GM21723 (cell line): ENCODE data around the gene CRIP1.

Source experiments
- ATAC-seq: cut with Tn5 transposase; IDR thresholded peaks from one replicate; pipeline ENCODE4 v1.9.1; 2021; ENCODE audit warnings: mild to moderate bottlenecking, moderate library complexity; ENCODE audit not compliant: unreplicated experiment

Gene CRIP1, protein sequence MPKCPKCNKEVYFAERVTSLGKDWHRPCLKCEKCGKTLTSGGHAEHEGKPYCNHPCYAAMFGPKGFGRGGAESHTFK

DNA sequence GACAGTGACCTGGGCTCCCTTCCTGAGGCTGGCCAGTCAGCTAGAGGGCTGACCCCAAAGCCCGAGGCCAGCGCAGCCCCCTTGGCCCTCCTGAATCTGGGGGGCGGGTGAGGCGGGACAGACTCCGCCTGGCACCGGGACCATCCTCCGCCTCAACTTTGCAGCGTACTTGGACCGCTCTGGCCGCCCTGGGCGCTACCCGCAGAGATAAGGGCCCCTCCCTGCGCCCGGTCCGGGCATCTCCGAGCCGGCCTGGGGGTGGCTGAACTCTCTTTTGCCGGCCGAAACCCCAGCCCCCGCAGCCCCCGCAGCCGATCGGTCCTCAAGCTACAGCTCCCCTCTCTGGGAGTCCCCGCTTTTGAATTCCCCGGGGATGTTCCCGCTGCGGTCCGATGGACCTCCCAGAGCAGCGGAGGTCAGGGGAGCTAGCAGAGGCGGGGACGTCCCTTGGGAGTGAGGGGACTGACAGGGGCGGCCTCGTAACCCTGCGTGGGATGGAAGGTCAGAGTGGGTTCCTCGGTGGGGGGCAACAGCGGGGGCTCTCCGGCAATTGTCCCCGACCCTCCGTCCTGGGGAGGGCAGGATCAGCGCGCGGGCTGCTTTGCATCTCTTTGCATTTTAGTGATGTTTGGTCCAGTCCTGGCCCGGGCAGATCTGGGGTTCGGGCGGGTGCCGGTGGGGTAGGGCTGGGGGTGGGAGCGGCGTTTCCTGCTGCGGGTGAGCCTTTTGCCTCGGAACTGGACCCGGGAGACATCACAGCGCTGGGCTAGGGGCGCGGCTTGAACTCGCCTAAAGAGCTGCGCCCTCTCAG, at the start of gene CRIP1:
CRIP1 (plus strand) TSS at position 724 of the 811 bp plus-strand sequence. CDS start 374 bp downstream, outside the sequence.
- no peak for ATAC-seq

DNA sequence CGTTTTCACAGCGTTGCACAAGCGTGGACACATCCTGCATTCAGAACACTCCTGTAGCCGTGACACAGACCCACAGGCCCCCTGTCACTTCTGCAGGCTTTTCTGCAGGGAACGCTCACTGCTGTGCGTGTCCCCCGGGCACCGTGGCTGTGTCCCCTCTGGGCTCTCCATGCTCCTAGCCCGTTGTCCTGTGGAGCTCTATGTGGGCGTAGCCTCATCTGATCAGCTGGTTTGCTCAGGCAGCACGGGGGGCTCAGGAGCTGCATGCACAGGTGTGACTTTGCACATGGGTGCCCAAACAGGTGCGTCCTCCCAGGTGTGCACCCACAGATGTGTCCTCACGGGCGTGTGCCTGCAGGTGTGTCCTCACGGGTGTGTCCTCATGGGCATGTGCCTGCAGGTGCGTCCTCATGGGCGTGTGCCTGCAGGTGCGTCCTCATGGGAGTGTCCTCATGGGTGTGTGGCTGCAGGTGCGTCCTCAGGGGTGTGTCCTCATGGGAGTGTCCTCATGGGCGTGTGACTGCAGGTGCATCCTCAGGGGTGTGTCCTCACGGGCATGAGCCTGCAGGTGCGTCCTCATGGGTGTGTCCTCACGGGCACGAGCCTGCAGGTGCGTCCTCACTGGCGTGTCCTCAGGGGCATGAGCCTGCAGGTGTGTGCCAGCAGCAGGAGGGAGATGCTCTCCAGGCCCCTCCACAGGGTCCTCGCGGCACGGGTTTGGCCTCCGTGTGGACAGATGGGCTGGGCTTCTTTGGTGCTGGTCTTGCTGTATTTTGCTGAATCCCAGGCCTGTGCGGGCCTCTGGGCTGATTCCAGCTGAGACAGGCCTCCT, 49.6 kb upstream of the CRIP1 start:
- no peak for ATAC-seq

DNA sequence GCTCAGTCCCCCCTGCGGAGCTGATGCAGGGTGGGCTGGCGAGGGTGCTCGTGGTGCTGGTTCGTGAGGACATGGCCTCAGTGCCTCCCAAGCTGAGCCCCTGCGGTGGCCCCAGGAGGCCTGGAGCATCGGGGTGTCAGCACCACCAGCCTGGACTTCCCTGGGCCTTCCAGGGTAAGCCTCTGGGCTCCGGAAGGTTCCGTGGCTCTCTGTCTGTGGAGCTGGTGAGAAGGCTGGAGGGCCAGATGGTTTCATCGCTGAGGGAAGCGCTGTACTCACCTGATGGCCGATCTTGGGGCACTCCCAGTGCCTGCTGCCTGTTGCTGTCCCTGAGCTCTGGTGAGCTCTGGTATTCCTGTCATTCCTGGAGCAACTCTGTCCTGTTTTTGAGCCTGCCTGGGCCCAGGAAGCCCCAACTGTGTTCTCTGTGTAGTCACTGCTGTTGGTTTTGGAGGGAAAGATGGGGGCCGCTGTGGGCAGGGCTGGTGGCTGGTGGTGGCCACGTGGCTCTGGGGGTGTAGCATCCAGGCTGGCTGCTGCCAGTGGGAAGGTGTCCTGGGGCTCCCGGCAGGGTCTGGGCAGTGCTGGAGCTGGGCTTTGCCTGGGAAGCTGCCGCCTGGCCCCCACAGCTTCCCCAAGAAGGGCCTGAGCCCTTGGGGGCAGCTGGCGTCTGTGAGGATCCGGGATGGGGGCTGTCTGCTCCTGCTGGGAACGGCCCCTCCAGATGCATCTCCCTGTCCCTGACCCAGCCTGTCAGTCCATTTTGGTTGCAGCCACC, 48.8 kb upstream of the CRIP1 start:
- no peak for ATAC-seq

DNA sequence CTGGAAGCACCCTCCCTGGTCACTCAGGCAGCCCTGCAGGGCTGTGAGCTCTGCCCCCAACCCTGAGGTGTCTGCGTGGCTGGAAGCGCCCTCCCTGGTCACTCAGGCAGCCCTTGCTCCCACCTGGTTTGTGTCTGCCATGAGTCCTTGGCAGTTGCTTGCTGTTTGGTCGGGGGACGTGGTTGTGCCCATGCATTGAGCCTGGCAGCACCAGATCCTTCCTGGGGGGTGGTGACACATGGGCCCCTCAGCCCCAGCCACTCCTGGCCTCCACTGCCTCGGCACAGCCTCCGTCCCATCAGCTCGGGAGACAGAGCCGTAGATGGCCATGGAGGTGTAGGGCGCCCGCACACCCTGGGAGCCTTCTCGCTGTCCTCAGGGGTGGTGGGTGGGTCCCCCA, 47.5 kb upstream of the CRIP1 start:
- ATAC-seq: no peak

DNA sequence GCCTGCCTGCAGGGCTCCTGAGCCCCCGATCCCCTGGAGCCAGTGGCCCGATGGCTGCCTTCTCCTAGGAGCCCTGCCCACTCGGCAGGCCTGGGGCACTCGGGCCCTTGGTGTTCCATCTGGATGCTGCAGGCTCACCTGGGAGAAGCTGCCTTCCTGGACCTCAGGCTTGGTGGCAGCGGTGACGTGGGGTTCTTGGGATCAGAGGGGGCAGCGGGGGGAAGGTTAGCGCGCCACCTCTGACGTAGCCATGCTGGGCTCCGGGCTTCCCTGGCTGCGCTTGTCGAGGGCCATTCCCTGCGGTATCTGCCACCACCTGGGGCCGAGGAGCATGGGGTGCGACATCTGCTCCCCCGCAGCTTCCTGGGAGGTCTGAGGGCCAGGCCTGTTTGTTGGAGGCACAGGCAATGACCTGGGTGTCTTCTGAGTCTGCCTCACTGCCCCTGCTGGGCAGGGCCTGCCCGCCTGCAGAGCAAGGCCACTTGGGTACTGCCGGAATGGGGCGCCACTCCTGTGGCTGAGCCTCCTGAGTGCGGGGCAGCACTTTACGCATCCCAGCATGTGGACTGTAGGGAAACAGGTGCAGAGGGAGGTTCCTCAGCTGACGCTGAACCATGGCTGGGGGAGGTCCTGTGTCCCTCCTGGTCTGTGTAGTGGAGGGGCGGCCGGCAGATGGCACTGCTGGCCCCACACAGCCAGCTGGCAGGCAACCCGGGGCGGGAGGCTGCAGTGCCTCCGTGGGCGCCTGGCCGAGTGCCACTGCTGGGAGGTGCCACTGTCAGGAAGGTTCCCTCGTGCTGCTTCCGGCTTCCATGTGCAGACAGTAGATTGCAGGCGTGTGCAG, 46.8 kb upstream of the CRIP1 start:
- no peak for ATAC-seq

DNA sequence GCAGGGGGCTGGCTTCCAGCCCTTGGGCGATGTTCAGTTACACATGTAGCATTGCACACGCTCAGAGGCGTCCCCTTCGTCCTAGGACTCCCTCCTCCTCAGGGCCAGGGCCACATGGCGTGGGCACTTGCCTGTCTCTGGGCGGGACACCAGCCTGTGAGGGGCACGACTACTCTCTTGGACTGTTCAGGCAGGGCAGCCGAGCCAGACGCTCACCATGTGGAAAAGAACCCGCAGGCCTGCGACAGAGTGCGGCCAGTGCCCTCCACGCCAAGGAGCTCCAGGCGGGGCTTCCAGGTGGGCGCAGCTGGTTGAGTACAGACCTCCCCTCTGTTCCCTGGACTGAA, 46.2 kb upstream of the CRIP1 start:
- no peak for ATAC-seq

DNA sequence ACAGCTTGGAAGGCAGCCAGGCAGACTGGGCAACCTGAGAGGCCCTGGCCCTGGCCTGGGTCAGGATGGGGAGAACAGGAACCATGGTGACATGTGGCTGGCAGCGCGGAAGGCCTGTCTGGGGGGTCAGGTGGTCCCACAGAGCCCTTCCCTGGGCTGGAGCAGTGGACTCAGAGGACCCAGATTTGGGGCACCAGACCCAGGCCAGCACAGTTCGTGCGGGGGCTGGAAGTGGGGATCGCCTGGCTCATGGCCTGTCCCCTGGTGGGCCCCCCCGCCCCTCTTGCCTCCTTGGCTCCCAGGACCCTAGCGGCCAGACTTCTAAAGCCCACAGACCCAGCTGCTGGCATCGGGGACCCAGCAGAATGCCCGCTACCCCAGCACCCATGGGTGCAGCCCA, 45.7 kb upstream of the CRIP1 start:
- no peak for ATAC-seq

DNA sequence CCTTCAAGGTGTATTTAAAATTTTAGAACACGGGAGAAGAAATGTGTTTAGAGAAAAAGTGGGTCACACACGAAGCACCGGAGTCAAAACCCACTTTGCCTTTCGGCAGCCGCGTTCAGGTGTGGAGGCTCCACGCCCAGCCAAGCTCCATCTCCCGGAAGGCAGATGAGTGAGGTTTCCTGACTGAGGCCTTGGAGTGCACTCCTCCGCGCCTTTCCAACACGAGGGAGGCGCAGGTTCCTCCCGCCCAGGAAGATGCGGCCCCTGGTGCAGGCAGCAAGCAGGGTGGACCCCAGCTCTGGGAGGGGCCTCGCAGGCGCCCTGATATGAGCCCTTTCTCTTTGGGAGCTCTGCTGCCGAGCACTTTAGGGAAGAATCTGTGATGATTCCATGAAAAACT, 44.6 kb upstream of the CRIP1 start:
- ATAC-seq: no peak

DNA sequence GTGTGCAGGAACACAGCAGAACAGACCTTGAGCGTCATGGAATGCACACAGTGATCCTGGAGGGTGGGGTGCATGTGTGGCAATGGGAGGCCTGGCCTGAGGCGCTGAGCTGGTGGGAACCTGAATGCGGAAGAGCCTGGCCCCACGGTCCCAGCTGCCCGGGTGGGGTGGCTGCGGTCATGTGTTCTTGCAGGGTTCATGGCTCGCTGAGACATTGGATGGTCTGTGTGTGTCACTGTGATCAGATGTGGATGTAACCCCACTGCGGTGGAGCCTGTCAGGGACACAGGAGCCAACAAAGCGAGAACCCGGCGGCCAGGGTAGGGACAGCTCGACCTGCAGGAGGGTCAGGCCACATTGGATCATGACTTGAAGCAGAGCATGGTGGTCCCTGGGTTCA, 43.9 kb upstream of the CRIP1 start:
- no peak for ATAC-seq

DNA sequence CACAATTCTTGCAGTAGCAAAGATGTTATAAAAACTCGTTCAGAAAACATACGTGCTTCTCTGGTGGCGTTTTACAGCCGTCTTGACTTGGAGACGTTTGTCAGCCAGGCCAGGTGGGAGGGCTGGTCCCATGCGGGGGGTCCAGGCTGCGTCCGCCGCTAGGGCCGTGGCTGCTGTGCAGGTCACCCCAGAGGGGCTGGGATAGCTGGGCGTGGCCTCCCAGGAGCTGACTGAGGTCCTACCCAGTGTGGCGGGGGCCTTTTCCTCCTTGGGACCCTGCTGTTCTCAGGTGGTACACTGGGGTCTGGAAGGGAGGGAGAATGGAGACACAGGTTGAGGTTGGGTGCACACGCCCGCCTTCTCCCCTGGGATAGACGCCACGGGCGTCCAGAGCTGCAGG, 41.8 kb upstream of the CRIP1 start:
- no peak for ATAC-seq

DNA sequence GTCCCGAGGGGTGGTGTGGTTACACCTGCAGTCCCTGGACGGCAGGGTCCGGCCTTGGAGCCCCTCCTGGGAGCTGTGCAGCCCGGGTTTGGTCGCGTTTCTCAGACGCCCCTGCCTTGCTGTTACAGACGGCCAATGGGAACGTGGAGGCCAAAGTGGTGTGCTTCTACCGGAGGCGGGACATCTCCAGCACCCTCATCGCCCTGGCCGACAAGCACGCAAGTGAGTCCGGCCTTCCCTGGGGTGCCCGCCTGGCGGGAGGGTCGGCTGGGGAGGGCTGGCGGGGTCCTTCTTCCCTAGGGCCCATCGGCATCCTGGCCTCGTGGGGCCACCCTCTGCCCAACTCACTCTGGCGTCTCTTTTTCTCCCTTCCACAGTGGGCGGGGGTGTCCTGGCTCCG, 41.4 kb upstream of the CRIP1 start:
- no peak for ATAC-seq

DNA sequence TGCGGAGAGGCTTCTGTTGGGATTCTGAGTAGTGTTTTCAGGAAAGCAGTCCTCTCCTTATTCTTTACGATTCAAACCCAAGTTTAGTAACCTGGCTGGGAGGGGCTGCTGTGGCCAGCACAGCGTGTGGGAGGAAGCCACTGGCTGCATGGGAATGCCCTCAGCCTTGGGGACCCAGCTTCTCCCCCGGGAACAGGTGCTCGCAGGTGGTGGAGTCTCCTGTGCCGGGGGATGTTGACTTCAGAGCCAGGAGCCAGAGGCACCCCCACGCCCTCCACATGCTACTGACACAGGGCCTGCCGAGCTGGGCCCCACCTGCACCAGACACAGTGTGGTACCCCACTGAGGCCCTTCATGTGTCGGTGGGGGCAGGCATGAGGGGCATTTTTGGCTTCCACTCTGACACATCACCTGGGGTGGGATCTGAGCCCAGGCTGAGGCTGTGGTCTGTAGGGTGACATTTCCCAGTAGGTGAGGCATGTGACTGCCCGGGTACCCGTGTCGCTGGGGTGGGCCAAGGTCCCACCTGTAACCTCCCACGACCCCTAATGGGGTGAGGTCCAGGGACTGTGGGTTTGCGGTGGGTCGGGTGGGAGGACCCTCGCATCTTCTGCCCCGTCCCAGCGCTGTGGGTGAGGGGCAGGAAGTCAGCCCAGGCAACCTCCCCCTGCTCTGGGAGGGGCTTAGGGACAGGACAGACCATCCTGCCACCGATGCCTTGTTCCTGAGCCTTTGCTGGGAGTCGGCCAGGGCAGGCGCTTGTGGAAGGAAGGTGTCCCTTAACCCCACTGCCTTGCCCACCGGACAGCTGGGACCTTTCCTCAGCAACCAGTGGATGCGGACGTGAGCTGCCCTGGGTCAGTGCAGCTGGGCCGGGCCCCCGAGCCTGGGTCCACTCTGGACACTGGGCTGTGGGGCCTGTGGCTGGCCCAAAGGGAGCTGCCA, 40.5 kb upstream of the CRIP1 start:
- ATAC-seq: no peak

DNA sequence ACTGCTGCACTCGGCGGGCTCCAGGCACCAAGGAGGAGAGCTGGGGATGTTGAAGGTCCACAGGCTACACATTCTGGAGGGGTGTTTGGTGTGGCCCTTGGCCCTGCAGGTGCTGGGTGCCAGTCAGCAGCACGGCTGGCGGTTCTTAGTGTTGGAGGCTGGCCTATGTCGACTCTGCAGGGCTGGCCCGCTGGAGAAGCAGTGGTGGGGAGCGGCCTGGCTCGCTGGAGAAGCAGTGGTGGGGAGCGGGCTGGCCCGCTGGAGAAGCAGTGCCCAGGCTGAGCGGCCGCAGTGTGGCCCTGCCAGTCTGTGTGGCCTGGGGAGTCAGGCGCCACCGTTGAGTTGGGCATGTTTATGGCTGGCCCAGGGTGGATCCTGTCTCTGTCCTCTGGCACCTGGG, 39.7 kb upstream of the CRIP1 start:
- ATAC-seq: no peak

DNA sequence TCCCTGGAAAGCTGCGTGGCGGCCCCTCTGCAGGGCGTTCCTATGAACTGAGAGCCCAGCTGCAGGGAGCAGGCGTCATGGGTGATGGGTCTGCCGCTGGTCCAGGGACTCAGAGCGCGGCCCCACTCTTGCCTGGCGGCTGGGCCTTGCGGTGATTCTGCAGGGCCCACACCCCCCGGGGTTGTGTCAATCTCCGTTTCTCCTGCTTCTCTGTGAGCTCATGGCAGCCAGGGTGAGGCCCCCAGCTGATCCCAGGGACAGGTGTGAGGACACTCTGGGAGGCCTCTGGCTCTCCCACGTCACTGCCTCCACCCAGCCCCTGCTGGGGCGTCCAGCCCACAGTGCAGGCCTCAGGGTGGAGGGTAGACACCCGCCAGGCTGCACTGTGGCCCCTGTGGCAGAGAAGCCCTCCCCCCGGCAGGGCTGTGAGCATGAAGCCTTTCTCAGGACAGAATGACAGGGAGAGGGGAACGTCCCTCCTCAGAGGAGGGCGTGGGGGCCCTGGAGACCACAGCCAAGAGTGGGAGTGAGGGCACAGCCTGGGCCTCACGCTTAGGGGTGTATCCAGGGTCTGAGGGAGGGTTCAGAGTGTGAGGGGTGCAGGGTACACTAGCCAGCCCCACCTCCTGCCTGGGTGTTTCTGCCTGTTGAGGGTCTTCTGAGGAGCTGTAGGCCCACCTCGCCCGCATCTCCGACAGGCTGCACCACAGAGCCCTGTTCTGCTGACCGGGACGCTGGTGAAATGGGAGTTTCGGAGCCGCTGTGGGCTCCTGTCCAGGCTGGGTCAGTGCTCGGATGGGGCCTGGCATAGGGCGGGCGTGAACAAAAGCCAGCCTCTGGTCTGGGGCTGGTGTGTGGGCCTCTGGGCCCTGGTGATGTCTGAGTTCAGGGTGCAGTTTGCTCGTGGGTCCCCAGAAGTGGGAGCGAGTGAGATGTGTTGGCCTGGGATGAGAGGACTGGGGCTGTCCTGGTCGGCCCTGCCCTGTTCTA, 38.7 kb upstream of the CRIP1 start:
- ATAC-seq: no peak

DNA sequence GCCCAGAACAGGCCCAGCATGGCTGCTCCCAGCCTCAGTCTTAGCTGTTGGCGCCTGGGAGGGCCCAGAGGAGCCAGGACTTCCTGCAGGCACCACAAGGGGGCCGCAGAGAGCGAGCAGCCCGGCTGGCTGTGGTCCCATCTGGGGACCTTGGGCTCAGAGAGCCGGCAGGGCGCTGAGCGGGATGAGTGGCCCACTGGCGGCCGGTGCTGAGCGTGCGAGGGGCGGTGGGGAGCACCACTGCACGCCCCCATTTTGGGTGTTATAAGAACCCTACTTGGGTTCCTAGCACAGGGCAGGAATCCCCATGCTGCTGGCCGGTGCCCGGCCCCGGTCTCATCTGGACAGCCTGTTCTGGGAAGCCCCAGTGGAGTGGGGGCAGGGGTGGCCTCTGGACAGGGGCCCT, 38.0 kb upstream of the CRIP1 start:
- no peak for ATAC-seq

DNA sequence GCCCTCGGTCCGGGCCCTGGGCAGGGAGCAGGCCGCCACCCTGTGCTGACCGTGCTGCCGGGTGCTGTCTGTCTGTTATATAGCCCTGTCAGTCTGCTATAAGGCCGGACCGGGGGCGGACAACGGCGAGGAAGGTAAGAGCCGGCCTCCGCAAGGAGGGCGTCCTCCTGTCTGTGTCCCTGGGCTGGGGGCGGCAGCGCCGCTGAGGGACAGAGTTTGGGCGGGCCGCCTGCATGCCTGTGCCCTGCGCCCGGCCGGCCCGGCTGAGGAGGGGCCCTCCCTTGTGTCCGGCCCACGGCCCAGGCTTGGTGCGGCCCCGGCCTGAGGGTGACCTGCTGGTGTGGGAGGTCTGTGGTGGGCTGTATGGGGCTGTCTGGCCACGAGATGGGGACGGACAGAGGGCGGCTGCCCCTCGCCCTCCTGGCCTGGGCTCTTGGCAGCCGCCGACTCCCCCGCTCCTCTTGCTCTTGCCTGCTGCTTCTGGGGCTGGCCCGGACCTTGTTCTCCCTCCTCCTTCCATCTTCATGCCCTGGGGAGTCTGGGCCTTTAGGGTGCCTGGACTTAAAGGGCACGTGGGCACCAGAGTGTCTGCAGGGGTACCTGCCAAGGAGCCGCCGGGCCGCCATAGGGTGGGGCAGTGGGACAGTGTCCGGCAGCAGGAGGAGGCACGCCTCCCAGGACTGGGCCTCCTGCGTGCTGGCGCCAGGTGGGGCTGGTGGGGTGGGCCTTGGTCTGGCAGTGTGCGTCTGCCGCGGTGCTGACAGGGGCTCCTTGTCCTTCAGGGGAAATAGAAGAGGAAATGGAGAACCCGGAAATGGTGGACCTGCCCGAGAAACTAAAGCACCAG, 37.2 kb upstream of the CRIP1 start:
- no peak for ATAC-seq

DNA sequence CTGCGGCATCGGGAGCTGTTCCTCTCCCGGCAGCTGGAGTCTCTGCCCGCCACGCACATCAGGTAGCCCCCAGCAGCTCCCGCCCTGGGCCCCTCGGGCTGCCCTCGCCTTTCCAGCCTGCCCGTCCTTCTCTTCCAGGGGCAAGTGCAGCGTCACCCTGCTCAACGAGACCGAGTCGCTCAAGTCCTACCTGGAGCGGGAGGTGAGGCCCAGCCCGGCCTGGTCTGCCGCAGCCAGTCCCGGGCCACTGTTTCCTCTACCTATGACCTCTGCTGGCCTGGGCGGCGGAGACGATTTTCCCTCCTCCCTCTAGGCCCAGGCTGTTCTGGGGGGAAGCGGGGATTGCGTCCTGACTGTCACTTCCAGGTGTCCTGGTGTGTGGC, 36.6 kb upstream of the CRIP1 start:
- ATAC-seq: no peak
